ENCODE results near the gene ZNF563. TPM values are rescaled to one million over a fixed set of nuclear protein-coding genes. Genes with fewer than 3 reads are reported as not detected.

The ZNF563 gene
- total RNA-seq, 2 donors from 2014 or later = 2.3 TPM

DNA sequence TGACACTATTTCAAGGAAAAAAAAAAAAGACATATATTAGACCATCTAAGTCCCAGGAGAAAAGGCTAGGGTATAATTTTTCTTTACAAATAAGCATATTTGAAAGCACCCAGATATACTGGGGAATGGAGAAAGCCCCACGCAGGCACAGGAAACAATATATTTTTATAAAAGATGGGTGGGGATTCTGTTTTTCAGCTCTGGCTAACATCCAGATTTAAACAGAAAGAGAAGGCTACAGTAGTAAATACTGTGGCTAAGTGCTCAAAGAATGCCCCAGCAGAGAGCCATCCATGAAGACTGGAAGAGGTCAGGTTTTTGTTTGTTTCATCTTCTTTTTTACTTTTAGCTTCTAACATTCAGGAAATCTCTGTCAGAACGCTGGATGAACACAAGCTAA lies 54.7 kb downstream of the ZNF563 start:
- no peak for DNase-seq (ENCODE audit: low spot score)
- Mint-ChIP-seq H3K4me1 (ENCODE audit: low read depth in 2 of 2) (peaks cover 15 to 27% of the 10 kb centered on the region in 2 donors), H3K27ac (peak overlapping the region in 1 of 2 donors; percentile 45), H3K27me3 (no peaks in the 10 kb centered on the region), H3K36me3 (peaks cover 41% of the 10 kb centered on the region), H3K4me3 (no peak overlapping the region), H3K9me3 (peaks cover 6% of the 10 kb centered on the region)
- no peak for ATAC-seq

DNA sequence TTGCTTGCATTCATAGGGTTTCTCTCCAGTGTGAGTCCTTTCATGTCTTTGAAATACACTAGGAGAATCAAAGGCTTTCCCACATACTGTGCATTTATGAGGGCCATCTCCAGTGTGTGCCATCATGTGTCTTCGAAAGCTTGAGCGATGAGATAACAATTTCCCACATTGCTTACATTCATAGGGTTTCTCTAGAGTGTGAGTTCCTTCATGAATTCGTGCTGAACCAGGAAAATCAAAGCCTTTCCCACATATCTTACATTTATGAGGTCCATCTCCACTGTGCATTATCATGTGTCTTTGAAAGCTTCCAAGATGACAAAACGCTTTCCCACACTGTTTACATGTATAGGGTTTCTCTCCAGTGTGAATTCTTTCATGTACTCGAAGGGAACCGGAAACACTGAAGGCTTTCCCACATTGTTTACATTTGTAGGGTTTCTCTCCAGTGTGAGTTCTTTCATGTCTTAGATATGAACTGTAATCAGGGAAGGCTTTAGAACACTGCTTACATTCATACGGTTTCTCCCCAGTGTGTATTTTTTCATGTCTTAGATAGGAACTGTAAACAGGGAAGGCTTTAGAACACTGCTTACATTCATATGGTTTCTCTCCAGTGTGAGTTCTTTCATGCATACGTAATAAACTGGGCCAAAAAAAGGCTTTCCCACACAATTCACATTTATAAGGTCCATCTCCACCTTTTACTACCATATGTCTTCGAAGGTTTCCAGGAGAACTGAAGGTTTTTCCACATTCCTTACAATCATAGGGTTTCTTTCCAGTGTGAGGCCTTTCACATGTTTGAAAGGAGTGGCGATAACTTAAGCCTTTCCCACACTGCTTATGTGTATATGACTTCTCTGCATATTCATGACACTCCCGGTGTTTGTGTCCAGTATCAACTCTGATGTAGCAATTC lies 60.2 kb downstream of the ZNF563 start:
- H3K4me3 Mint-ChIP-seq = no peak overlapping the region
- no peak overlapping the region for H3K27ac Mint-ChIP-seq
- ATAC-seq (no peak), DNase-seq (ENCODE audit: low spot score) (no peak)
- H3K27me3 Mint-ChIP-seq = no peaks in the 10 kb centered on the region
- H3K4me1 Mint-ChIP-seq (ENCODE audit: low read depth in 2 of 2) = peaks cover 3 to 15% of the 10 kb centered on the region in 2 donors
- H3K9me3 Mint-ChIP-seq = peaks cover 29% of the 10 kb centered on the region
- H3K36me3 Mint-ChIP-seq = peaks cover 67% of the 10 kb centered on the region

DNA sequence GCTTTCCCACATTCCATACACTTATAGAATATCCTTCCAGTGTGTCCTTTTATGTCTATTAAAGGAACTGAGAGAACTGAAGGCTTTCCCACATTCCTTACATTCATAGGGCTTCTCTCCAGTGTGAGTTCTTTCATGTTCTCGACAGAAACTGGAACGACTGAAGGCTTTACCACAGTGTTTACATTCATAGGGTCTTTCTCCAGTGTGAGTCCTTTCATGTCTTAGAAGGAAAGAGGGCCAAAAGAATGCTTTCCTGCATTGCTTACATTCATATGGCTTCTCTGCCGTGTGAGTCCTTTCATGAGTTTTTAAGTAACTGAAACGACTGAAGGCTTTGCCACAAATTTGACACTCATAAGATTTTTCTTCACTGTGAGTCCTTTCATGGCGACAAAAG lies 61.0 kb downstream of the ZNF563 start:
- Mint-ChIP-seq H3K27me3 (no peaks in the 10 kb centered on the region), H3K4me3 (no peak overlapping the region), H3K4me1 (ENCODE audit: low read depth in 2 of 2) (peaks cover 0 to 14% of the 10 kb centered on the region in 2 donors), H3K36me3 (peaks cover 66% of the 10 kb centered on the region), H3K9me3 (peaks cover 30% of the 10 kb centered on the region), H3K27ac (no peak overlapping the region)
- ATAC-seq = no peak
- DNase-seq (ENCODE audit: low spot score) = no peak

DNA sequence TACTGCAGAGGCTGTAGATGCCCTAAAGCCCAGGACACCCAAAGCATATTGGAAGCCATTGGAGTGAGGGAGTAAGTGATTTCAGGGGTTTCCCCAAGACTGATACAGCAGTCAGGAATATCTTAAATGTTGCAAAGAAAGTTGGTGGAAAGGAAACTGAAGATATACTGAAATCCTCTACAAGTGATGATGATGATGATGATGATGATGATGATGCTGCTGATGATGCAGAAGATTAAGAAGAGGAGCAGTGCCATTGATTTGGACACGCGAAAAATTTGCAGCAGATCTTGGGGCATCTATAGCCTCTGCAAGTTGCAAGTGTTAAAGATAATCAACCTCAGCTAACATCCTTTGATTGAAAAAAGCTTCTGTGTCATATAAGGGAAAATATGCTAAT lies 62.6 kb downstream of the ZNF563 start:
- Mint-ChIP-seq H3K9me3 (peaks cover 29% of the 10 kb centered on the region), H3K36me3 (peaks cover 51% of the 10 kb centered on the region), H3K4me1 (ENCODE audit: low read depth in 2 of 2) (peaks cover 0 to 3% of the 10 kb centered on the region in 2 donors), H3K4me3 (no peak overlapping the region), H3K27me3 (no peaks in the 10 kb centered on the region), H3K27ac (no peak overlapping the region)
- ATAC-seq = no peak
- DNase-seq (ENCODE audit: low spot score) = no peak

Other genes starting within 250 kb of the ZNF563 start
- gene ZNF20, start 193.3 kb downstream of the ZNF563 start, total RNA-seq = 1 to 10 TPM; 2.7 to 4.4 TPM
- gene ZNF625, start 176.9 kb downstream of the ZNF563 start, total RNA-seq = 1 to 10 TPM; 5.1 to 7.8 TPM
- gene ZNF136, start 170.5 kb downstream of the ZNF563 start, total RNA-seq = 10 to 100 TPM; 12.1 to 20.9 TPM
- 10 to 100 TPM; 11.7 to 15.7 TPM for gene ZNF44, start 38.8 kb downstream of the ZNF563 start, total RNA-seq
- gene ZNF442, start 32.0 kb upstream of the ZNF563 start, total RNA-seq = 1 to 10 TPM in 1 of 2 donors, under 1 TPM in 1; 0.47 to 3.2 TPM
- 1 to 10 TPM; 3.2 to 6.4 TPM for gene ZNF799, start 67.6 kb upstream of the ZNF563 start, total RNA-seq
- gene ZNF443, start 107.4 kb upstream of the ZNF563 start, total RNA-seq = 1 to 10 TPM; 2.2 to 2.5 TPM
- gene ZNF709, start 151.2 kb upstream of the ZNF563 start, total RNA-seq = 1 to 10 TPM; 1.3 to 1.6 TPM
- 10 to 100 TPM; 12.5 to 13.2 TPM for gene ZNF564, start 217.8 kb upstream of the ZNF563 start, total RNA-seq